ENCODE data around the gene HAND2.

DNA sequence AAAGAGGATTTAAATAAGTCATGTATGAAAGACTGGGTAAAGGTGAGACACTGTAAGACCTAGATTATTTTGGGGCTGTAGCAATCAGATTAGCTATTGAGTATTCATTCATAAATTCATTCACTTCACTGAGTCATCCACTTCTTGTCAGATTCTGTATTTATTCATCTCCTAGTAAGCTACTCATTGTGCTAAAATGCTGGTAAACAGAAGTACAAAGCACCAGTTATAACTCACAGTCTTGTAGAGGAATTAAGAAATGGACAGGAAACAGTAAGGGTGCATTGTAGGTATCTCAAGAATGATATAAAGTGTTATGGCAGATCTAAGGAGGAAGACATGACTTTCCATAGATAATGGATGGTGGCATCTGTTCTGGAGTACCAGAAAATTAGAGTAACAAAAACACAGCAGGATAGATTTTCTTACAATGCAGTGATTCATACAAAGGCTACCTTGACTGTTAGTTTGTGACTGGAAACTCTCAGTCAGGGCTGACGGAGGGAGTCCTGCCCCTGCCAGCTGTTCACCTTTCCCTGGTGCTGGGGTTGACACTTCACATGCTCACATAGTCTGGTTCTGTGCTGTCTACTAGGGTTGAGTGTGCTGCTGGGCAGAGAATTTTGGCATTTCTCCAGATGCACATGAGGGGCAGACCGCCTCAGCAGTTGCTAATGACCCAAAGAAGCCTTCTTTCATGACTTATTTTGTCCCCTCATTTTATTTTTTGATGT lies 26.5 kb upstream of the HAND2 start:
- TF ChIP-seq, protein P1, sequence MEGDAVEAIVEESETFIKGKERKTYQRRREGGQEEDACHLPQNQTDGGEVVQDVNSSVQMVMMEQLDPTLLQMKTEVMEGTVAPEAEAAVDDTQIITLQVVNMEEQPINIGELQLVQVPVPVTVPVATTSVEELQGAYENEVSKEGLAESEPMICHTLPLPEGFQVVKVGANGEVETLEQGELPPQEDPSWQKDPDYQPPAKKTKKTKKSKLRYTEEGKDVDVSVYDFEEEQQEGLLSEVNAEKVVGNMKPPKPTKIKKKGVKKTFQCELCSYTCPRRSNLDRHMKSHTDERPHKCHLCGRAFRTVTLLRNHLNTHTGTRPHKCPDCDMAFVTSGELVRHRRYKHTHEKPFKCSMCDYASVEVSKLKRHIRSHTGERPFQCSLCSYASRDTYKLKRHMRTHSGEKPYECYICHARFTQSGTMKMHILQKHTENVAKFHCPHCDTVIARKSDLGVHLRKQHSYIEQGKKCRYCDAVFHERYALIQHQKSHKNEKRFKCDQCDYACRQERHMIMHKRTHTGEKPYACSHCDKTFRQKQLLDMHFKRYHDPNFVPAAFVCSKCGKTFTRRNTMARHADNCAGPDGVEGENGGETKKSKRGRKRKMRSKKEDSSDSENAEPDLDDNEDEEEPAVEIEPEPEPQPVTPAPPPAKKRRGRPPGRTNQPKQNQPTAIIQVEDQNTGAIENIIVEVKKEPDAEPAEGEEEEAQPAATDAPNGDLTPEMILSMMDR (conservative IDR thresholded peaks at IDR 0.05), result no peak
- no peak for TF ChIP-seq EZH2 (IDR thresholded peaks at IDR 0.05; ENCODE audit: low read depth)
